Erythroblast (primary cell): ENCODE results near the gene DISC1.

Source experiments
- GATA1 ChIP-seq: IDR thresholded peaks from 2 replicates; pipeline ENCODE4 v1.6.1; 2011; ENCODE audit warnings: low read depth, mild to moderate bottlenecking, control low read depth, low read length, moderate library complexity
- POLR2A ChIP-seq: IDR thresholded peaks from 2 replicates; pipeline ENCODE4 v1.6.1; 2011; ENCODE audit warnings: mild to moderate bottlenecking, low read length

GRCh38 chr1:231938711-231939110, 312.1 kb downstream of the DISC1 start:
- TF ChIP-seq POLR2A, result no peak
- no peak for TF ChIP-seq GATA1
